ENCODE results near the gene MAPK8IP3. TPM values are rescaled to one million over a fixed set of nuclear protein-coding genes. Genes with fewer than 3 reads are reported as not detected.

The MAPK8IP3 gene
- total and polyA plus RNA-seq, 9 of the 15 experiments (the other 6 are each of a cell fraction or from before 2014, with no cell fraction given), result 0.17 to 58.7 (median 16.7) TPM

GRCh38 chr16:1782408-1783264 is 76.6 kb downstream of the MAPK8IP3 start, which contains the start of the genes NUBP2 and SPSB3 (continued):
- TF ChIP-seq RBM15 (IDR thresholded peaks at IDR 0.05; ENCODE audit: insufficient read depth, low read length) (no peak), FOS (IDR thresholded peaks at IDR 0.05; ENCODE audit: extremely low read depth, insufficient read length) (peak; percentile 95), ASH1L (IDR thresholded peaks at IDR 0.05; ENCODE audit: borderline replicate concordance, low read depth, partially characterized antibody) (peak; percentile 98), MBD2 (IDR thresholded peaks at IDR 0.05; ENCODE audit: borderline replicate concordance, low read depth) (peak; percentile 99), SMARCC2 (IDR thresholded peaks at IDR 0.05; ENCODE audit: low read depth) (no peak), EP400 (IDR thresholded peaks at IDR 0.05) (peak; percentile 93), TCF7 (IDR thresholded peaks at IDR 0.05; ENCODE audit: borderline replicate concordance) (no peak), MAZ (CRISPR knock-in tag; conservative IDR thresholded peaks at IDR 0.05 in 1 of 2, IDR thresholded peaks at IDR 0.05 in 1 of 2) (peak; percentile 54 to 63), ZNF140 (CRISPR knock-in tag; IDR thresholded peaks at IDR 0.05) (no peak), CEBPG (CRISPR knock-in tag; IDR thresholded peaks at IDR 0.05) (0 out of 2 replicates have a peak, but pooled peaks have one; percentile 9), CEBPG (tag; conservative IDR thresholded peaks at IDR 0.05 in 1 of 2, IDR thresholded peaks at IDR 0.05 in 1 of 2) (no peak), NFXL1 (CRISPR knock-in tag; IDR thresholded peaks at IDR 0.05) (no peak), RBM14 (IDR thresholded peaks at IDR 0.05; ENCODE audit: borderline replicate concordance, insufficient read depth, low read depth, low read length) (no peak), MYC (IDR thresholded peaks at IDR 0.05; ENCODE audit: low read depth, low read length) (peak; percentile 63; the same call in 1 of the 2 replicates), MYC (CRISPR knock-in tag; IDR thresholded peaks at IDR 0.05; ENCODE audit: borderline replicate concordance, low read depth) (no peak), ZNF24 (IDR thresholded peaks at IDR 0.05) (no peak), TBL1XR1 (IDR thresholded peaks at IDR 0.05; ENCODE audit: low read length in 2 of 2) (peak in 1 of 2 experiments; percentile 72; a peak in 1 of 4 replicates), HCFC1 (IDR thresholded peaks at IDR 0.05; ENCODE audit: low read depth, low read length) (peak; percentile 82), YBX1 (IDR thresholded peaks at IDR 0.05) (no peak), HNRNPUL1 (IDR thresholded peaks at IDR 0.05; ENCODE audit: low read length) (no peak), CREB3L1 (IDR thresholded peaks at IDR 0.05; ENCODE audit: borderline replicate concordance, low read depth) (peak; percentile 90), ZNF23 (CRISPR knock-in tag; IDR thresholded peaks at IDR 0.05) (no peak), ZNF639 (CRISPR knock-in tag; conservative IDR thresholded peaks at IDR 0.05 in 1 of 2, IDR thresholded peaks at IDR 0.05 in 1 of 2) (peak in 1 of 2 experiments; percentile 97; a peak in 2 of 4 replicates), VEZF1 (CRISPR knock-in tag; IDR thresholded peaks at IDR 0.05) (peak; percentile 52; the same call in 1 of the 2 replicates)
